Coronary artery (tissue), 2 donors: Measurements from ENCODE around the gene PI4K2A.

Experiments used
- DNase-seq: peaks from one replicate; pipeline ENCODE4 v3.0.0-alpha.2; 2017; ENCODE audit warnings: low spot score
- H3K27ac ChIP-seq, 2 donors: fragments of 200-600 bp; sonication (generic); one replicate each; pipeline ENCODE4 v1.5.1; 2016 to 2019
- H3K4me3 ChIP-seq: fragments of 200-600 bp; sonication (generic); 2 replicates; pipeline ENCODE4 v1.5.1; 2016; ENCODE audit warnings: mild to moderate bottlenecking, moderate library complexity
- CTCF ChIP-seq: fragments of 200-600 bp; sonication (generic); IDR thresholded peaks from one replicate; pipeline ENCODE4 v1.5.1; 2019; ENCODE audit warnings: antibody characterized with exemption

The PI4K2A gene

GRCh38 chr10:97599272-97599619 is 41.2 kb upstream of the PI4K2A start:
- no peak for TF ChIP-seq CTCF
- H3K27ac ChIP-seq = no peak overlapping the region
- no peak for DNase-seq
- H3K4me3 ChIP-seq = no peak overlapping the region

GRCh38 chr10:97600616-97601015 is 39.9 kb upstream of the PI4K2A start:
- H3K27ac ChIP-seq = no peak overlapping the region

GRCh38 chr10:97601268-97602215 is 38.9 kb upstream of the PI4K2A start:
- Histone ChIP-seq H3K4me3 (no peak overlapping the region), H3K27ac (no peak overlapping the region)
- no peak for TF ChIP-seq CTCF
- DNase-seq = no peak

More at GRCh38 chr10:97600616-97601015, 39.9 kb upstream of the PI4K2A start:
- no peak overlapping the region for H3K4me3 ChIP-seq
- TF ChIP-seq CTCF = no peak
- no peak for DNase-seq

GRCh38 chr10:97607095-97607636 is 33.3 kb upstream of the PI4K2A start:
- no peak for DNase-seq
- Histone ChIP-seq H3K4me3 (no peak overlapping the region), H3K27ac (no peak overlapping the region)
- TF ChIP-seq CTCF = no peak

DNA sequence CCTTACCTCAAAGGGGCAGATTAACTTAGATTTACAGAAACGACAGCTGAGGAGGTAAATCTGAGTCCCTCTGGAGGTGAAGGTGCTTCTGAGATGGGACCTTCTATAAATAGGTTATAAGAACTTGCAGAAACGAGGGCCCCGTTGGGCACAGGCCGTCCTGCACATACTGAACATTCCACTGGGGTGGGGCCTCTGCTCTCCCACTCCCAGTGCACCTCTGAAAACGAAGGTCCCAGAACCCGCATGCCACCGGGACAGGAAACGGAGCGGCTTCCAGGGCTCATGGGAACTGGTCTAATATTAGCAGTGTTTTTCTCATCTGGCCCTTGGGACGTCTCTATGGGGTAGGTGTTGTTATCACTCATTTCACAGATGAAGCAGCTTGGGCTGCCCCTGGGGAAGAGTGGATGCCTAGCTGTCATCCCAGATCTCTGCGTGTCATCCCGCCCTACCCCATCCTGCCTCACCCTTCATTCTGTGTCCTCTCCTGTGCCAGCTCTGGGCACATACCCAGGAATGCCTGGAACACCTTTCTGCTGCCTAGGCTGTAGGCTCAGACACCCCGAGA is 31.4 kb upstream of the PI4K2A start:
- Histone ChIP-seq H3K4me3 (no peak overlapping the region), H3K27ac (peak overlapping the region; percentile 13 to 74)
- DNase-seq = peak; percentile 75
- no peak for TF ChIP-seq CTCF

DNA sequence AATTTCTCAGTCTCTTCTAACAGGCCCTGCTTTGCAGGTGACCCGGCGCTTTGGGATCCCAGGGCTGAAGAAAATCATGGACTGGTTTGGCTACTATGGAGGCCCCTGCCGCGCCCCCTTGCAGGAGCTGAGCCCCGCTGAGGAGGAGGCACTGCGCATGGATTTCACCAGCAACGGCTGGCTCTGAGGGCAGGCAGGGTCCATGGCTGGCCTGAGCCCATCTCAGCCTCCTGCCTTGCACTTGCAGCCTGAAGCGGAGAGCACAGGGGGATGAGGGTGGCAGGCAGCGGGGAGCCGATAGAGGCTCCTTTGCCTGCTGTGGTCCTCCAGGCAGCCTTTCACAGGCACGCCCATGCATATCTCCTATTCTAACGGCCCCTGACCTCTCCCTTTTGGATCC is 29.0 kb upstream of the PI4K2A start:
- Histone ChIP-seq H3K4me3 (no peak overlapping the region), H3K27ac (no peak overlapping the region)
- TF ChIP-seq CTCF = no peak
- no peak for DNase-seq

GRCh38 chr10:97612386-97612785 is 28.1 kb upstream of the PI4K2A start:
- no peak for DNase-seq
- H3K4me3 ChIP-seq = no peak overlapping the region
- peak; percentile 41 for TF ChIP-seq CTCF
- peak overlapping the region in 1 of 2 donors; percentile 52 for H3K27ac ChIP-seq
